Measurements from ENCODE around the gene OBSCN. TPM values are rescaled to one million over a fixed set of nuclear protein-coding genes. Genes with fewer than 3 reads are reported as not detected.

Gene OBSCN
- total RNA-seq, 1 donor from 2014 or later = 316 TPM

DNA sequence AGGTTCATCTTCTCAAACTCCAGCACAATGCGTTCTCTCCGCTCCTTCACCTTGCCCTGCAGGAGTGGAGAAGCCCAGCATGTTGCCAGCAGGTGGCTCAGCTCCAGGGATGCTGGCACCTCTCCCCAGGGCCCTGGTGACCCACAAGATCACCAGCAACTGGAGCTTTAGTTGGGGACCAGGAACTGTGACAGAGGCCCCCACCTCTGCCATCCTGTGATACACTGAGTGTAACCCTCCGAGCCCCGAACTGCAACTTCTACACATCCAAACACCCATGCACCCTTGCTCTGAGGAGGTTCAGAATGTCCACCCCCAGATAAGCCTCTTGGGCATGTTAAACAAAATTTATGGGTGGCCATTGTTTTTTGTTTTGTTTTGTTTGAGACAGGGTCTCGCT, 203.3 kb downstream of the OBSCN start:
- no peak for DNase-seq

GRCh38 chr1:228411548-228412430, 203.9 kb downstream of the OBSCN start:
- DNase-seq = no peak
- H3K4me1 ChIP-seq = peaks cover 30% of the 10 kb centered on the region
- TF ChIP-seq, protein P1, sequence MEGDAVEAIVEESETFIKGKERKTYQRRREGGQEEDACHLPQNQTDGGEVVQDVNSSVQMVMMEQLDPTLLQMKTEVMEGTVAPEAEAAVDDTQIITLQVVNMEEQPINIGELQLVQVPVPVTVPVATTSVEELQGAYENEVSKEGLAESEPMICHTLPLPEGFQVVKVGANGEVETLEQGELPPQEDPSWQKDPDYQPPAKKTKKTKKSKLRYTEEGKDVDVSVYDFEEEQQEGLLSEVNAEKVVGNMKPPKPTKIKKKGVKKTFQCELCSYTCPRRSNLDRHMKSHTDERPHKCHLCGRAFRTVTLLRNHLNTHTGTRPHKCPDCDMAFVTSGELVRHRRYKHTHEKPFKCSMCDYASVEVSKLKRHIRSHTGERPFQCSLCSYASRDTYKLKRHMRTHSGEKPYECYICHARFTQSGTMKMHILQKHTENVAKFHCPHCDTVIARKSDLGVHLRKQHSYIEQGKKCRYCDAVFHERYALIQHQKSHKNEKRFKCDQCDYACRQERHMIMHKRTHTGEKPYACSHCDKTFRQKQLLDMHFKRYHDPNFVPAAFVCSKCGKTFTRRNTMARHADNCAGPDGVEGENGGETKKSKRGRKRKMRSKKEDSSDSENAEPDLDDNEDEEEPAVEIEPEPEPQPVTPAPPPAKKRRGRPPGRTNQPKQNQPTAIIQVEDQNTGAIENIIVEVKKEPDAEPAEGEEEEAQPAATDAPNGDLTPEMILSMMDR (IDR thresholded peaks at IDR 0.05; ENCODE audit: borderline replicate concordance) = no peak

More for the DNA sequence above, 203.3 kb downstream of the OBSCN start:
- Histone ChIP-seq H3K27me3 (ENCODE audit: low read depth) (peaks cover 12% of the 10 kb centered on the region), H3K27ac (replicated peaks) (no peak overlapping the region), H3K4me1 (peaks cover 28% of the 10 kb centered on the region), H3K9me3 (replicated peaks) (no peaks in the 10 kb centered on the region), H3K4me3 (no peak overlapping the region), H3K36me3 (no peaks in the 10 kb centered on the region)
- TF ChIP-seq, protein P1 (IDR thresholded peaks at IDR 0.05; ENCODE audit: borderline replicate concordance) = no peak
- intact Hi-C loops (cut with micrococcal nuclease) = no loop called here

GRCh38 chr1:228413241-228414010, 205.6 kb downstream of the OBSCN start:
- TF ChIP-seq, protein P1 (IDR thresholded peaks at IDR 0.05; ENCODE audit: borderline replicate concordance) = no peak
- peaks cover 28% of the 10 kb centered on the region for H3K4me1 ChIP-seq
- no peaks in the 10 kb centered on the region for H3K36me3 ChIP-seq
- no peak overlapping the region for H3K4me3 ChIP-seq
- no peak for DNase-seq
- H3K9me3 ChIP-seq (replicated peaks) = no peaks in the 10 kb centered on the region
- H3K27ac ChIP-seq (replicated peaks) = no peak overlapping the region
- intact Hi-C loops (cut with micrococcal nuclease) = no loop called here
- peaks cover 33% of the 10 kb centered on the region for H3K27me3 ChIP-seq (ENCODE audit: low read depth)

More at GRCh38 chr1:228411548-228412430, 203.9 kb downstream of the OBSCN start:
- Histone ChIP-seq H3K9me3 (replicated peaks) (no peaks in the 10 kb centered on the region), H3K36me3 (no peaks in the 10 kb centered on the region), H3K27me3 (ENCODE audit: low read depth) (peaks cover 17% of the 10 kb centered on the region), H3K4me3 (no peak overlapping the region), H3K27ac (replicated peaks) (no peak overlapping the region)
- intact Hi-C loops (cut with micrococcal nuclease) = no loop called here

DNA sequence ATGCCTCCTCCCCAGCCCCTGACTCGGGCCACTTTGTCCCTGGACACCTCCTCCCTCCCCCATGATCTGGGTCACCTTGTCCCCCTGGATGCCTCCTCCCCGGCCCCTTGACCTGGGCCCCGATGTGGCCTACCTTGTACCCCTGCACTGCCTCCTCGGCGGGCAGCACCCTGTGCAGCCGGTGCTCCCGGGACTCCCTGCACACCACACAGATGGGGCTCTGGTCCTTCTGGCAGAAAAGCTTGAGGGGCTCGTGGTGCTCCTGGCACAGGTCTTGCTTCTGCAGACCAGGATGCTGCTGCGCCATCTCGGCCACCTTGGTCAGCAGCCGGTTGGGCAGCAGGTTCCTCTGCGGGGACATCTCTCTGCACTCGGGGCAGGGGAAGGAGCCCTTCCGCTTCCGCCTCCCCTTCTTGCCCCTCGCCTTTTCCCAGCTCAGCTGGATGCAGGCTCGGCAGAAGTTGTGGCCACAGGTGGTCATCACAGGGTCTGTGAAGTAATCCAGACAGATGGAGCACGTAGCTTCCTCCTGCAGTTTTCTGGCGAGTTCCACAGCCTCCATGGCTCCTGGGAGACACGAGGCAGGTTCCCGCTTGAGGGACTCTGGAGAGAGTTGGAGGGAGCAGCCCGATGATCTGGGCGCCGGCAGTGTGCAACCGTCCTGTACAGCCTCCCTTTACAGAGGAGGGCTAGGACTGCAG, 206.8 kb downstream of the OBSCN start:
- Histone ChIP-seq H3K4me1 (peaks cover 28% of the 10 kb centered on the region), H3K4me3 (no peak overlapping the region), H3K9me3 (replicated peaks) (no peaks in the 10 kb centered on the region), H3K27ac (replicated peaks) (no peak overlapping the region), H3K36me3 (no peaks in the 10 kb centered on the region), H3K27me3 (ENCODE audit: low read depth) (peaks cover 45% of the 10 kb centered on the region)
- TF ChIP-seq, protein P1 (IDR thresholded peaks at IDR 0.05; ENCODE audit: borderline replicate concordance) = no peak
- intact Hi-C loops (cut with micrococcal nuclease) = no loop called here
- no peak for DNase-seq

GRCh38 chr1:228415221-228415620, 207.4 kb downstream of the OBSCN start:
- TF ChIP-seq, protein P1 (IDR thresholded peaks at IDR 0.05; ENCODE audit: borderline replicate concordance) = no peak
- H3K4me1 ChIP-seq = peaks cover 28% of the 10 kb centered on the region
- H3K36me3 ChIP-seq = no peaks in the 10 kb centered on the region
- H3K27ac ChIP-seq (replicated peaks) = no peak overlapping the region
- intact Hi-C loops (cut with micrococcal nuclease) = no loop called here
- H3K9me3 ChIP-seq (replicated peaks) = no peaks in the 10 kb centered on the region
- H3K4me3 ChIP-seq = no peak overlapping the region
- peaks cover 51% of the 10 kb centered on the region for H3K27me3 ChIP-seq (ENCODE audit: low read depth)
- DNase-seq = no peak

All from left ventricle myocardium inferior (tissue), 1 donor.